LNCaP clone FGC (cell line): ENCODE results near the gene CTBP2.

Experiments used
- DNase-seq: peaks from one replicate; pipeline ENCODE4 v3.0.0-alpha.2; 2011; ENCODE audit warnings: low read depth
- H3K4me3 ChIP-seq: 2 replicates; pipeline ENCODE4 v1.5.1; 2011; ENCODE audit warnings: mild to moderate bottlenecking, low read depth, low read length, control low read depth
- TF ChIP-seq, protein P1 (sequence below): IDR thresholded peaks from 2 replicates; pipeline ENCODE4 v1.5.1; 2012; ENCODE audit warnings: mild to moderate bottlenecking; ENCODE audit not compliant: control insufficient read depth, insufficient read depth; ENCODE audit errors: extremely low read depth

Gene CTBP2

DNA sequence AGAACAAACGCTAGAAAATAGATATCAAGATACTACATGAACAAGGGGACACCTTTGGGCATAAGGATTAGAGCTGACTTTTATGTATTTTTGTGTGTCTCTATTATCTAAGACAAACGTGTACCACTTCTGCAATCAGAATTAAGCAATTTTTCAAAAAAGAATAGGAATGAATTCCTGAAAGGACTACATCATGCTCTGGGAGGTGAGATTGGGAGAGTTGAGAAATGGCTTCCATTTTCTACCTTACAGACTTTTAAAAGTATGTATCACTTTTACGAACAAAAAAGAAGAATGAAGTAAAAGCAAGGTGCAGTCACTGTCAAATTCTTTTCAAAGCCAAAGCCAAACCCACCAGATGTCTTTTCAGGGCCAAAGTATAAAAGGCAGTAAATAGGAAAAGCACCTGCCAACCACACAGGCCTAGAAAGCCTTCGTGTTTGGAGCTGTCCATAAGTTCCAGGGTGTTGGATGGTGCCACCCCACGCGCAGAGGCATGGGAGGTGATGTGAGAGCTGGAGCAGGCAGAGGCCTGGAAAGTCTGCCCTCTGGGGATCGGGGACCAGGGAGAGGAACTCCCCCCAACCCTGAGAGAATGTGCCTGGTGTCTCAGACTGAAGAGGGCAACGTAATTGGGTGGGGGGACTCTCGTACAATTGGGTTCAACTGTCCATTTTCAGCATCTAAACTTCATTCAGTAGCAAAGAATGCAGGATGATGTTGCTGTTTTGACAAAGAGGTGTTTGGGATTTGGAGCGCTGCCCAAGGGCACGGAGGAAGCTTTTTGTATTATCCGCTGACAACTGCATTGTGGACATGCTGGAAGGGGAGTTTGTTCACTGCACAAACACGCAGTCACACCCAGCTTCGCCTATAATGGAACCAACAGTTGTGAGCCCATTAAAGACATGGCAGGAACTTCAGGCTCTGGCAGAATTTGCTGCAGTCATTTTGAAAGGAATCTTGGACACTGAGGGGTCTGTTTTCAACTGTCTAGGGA lies 17.6 kb upstream of the CTBP2 start:
- no peak overlapping the region for H3K4me3 ChIP-seq
- TF ChIP-seq, protein P1, sequence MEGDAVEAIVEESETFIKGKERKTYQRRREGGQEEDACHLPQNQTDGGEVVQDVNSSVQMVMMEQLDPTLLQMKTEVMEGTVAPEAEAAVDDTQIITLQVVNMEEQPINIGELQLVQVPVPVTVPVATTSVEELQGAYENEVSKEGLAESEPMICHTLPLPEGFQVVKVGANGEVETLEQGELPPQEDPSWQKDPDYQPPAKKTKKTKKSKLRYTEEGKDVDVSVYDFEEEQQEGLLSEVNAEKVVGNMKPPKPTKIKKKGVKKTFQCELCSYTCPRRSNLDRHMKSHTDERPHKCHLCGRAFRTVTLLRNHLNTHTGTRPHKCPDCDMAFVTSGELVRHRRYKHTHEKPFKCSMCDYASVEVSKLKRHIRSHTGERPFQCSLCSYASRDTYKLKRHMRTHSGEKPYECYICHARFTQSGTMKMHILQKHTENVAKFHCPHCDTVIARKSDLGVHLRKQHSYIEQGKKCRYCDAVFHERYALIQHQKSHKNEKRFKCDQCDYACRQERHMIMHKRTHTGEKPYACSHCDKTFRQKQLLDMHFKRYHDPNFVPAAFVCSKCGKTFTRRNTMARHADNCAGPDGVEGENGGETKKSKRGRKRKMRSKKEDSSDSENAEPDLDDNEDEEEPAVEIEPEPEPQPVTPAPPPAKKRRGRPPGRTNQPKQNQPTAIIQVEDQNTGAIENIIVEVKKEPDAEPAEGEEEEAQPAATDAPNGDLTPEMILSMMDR: no peak
- no peak for DNase-seq

GRCh38 chr10:125175807-125176206 lies 15.4 kb upstream of the CTBP2 start:
- TF ChIP-seq, protein P1: no peak
- H3K4me3 ChIP-seq: no peak overlapping the region
- no peak for DNase-seq

GRCh38 chr10:125174360-125174759 lies 14.0 kb upstream of the CTBP2 start:
- no peak overlapping the region for H3K4me3 ChIP-seq
- no peak for DNase-seq
- TF ChIP-seq, protein P1: no peak

DNA sequence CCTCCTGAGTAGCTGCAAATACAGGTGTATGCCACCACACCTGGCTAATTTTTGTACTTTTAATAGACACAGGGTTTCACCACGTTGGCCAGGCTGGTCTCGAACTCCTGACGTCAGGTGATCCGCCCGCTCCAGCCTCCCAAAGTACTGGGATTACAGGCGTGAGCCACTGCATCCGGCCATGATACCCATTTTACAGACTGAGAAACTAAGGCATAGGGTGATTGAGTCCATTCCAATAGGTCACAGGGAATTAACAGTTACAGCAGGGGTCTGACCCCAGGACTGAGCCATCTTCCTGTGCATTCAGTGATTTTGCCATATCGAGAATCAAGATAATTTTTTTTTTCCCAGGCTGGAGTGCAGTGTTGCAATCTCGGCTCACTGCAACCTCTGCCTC lies 12.3 kb upstream of the CTBP2 start:
- H3K4me3 ChIP-seq: no peak overlapping the region
- no peak for DNase-seq
- TF ChIP-seq, protein P1: no peak

- DNase-seq: no peak
- TF ChIP-seq, protein P1: no peak
- H3K4me3 ChIP-seq: no peak overlapping the region
Measured at GRCh38 chr10:125171402-125172306, 11.3 kb upstream of the CTBP2 start.

DNA sequence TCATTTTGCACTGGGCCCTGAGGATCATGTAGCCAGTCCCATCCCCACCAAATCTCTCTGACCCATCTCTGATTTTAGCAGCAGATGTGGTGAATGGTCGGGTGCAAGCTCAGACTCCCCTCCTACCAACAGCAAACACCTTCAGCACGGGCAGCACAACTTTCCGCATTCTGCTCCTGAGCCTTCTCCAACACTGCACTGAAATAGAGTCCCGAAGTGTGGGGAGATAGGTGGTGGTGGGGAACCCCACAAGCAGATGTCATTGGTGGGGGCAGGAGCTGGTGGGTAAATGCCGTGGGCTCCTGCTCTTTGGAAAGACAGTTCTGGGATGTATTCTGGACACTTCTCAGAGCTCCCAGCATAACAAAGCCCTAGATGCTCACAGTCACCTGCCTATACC lies 9.6 kb upstream of the CTBP2 start:
- TF ChIP-seq, protein P1: no peak
- DNase-seq: no peak
- no peak overlapping the region for H3K4me3 ChIP-seq
